Measurements from ENCODE around the gene GANAB.
"Not testable (repeated sequence)": the region's sequence is repeated elsewhere in the genome, so short reads cannot be mapped to it uniquely, and the experiment has no call there.

GANAB gene

GRCh38 chr11:62666259-62666926, 20.0 kb upstream of the GANAB start:
- DNase-seq (ENCODE audit: low spot score): no peak

- peak; percentile 41 for DNase-seq (ENCODE audit: low spot score)
Observed at GRCh38 chr11:62665599-62666258, 19.3 kb upstream of the GANAB start.

- DNase-seq (ENCODE audit: low spot score): peak; percentile 98
Observed at GRCh38 chr11:62665075-62665598, 18.7 kb upstream of the GANAB start, which contains the start of the genes C11orf98 and CSKMT. Gene C11orf98, minus strand, starts transcription at chr11:62665210. Its CDS starts 41 bp downstream, at chr11:62665169. Gene CSKMT, plus strand, starts transcription at chr11:62665312. Its CDS starts 568 bp downstream, at chr11:62665880.

- DNase-seq (ENCODE audit: low spot score): no peak
Observed at GRCh38 chr11:62664405-62665074, 18.1 kb upstream of the GANAB start.

DNA sequence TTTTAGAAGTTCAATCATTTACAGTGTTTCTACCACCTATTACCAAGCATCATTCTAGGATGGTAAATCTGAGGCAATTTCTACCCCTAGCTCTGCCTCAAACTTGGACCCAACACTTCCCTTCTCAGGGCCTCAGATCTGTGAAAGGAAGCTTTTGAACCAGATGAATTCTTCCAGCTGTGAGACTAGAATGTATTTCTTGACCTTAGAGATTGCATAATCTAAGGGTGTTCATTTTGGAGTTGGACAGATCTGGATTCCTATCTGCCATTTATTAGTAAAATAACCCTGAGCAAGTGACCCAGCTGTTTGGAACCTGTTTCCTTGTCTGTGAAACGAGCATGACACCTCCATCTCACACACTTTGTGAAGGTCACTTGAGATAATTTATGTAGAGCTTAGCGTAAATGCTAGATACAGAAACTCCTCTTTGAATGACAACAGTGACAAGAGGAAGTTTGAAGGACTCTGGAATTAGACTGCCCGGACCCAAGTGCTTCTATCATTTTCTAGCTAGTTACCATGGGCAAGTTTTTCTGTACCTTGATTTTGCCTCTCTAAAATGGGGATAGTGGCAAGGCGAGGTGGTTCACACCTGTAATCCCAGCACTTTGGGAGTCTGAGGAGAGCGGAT, 10.5 kb upstream of the GANAB start:
- DNase-seq (ENCODE audit: low spot score): no peak

- DNase-seq (ENCODE audit: low spot score): no peak
Observed at GRCh38 chr11:62654297-62654696, 7.9 kb upstream of the GANAB start.

GRCh38 chr11:62652161-62653006, 6.0 kb upstream of the GANAB start:
- no peak for DNase-seq (ENCODE audit: low spot score)

DNA sequence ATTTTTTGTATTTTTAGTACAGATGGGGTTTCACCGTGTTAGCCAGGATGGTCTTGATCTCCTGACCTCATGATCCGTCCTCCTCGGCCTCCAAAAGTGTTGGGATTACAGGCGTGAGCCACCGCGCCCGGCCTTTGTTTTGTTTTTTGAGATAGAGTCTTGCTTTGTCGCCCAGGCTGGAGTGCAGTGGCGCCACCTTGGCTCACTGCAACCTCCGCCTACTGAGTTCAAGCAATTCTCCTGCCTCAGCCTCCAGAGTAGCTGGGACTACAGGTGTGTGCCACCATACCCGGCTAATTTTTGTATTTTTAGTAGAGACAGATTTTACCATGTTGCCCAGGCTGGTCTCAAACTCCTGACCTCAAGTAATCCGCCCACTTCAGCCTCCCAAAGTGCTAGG, 3.9 kb upstream of the GANAB start:
- not testable (repeated sequence) for DNase-seq (ENCODE audit: low spot score)

- DNase-seq (ENCODE audit: low spot score): no peak
Observed at GRCh38 chr11:62649486-62649885, 3.1 kb upstream of the GANAB start.

DNA sequence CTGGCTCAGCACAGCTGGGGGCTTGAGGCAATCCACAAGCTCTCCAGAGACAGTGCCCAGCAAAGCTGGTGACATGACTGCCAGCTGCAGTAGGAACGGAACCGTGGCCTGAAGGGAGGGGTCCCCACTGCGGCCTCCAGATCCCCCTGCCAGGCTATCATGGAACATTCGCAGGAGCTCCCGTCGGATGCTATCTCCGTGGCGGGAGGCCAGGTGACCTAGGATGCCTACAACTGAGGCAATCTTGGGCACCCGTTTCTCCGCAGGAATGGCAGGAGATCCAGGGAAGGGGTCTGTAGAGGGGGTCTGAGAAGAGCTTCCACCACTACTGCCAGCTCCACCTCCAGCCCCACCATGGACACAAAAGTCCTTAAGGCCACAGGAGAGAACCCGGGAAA, 2.6 kb upstream of the GANAB start:
- DNase-seq (ENCODE audit: low spot score): no peak

DNA sequence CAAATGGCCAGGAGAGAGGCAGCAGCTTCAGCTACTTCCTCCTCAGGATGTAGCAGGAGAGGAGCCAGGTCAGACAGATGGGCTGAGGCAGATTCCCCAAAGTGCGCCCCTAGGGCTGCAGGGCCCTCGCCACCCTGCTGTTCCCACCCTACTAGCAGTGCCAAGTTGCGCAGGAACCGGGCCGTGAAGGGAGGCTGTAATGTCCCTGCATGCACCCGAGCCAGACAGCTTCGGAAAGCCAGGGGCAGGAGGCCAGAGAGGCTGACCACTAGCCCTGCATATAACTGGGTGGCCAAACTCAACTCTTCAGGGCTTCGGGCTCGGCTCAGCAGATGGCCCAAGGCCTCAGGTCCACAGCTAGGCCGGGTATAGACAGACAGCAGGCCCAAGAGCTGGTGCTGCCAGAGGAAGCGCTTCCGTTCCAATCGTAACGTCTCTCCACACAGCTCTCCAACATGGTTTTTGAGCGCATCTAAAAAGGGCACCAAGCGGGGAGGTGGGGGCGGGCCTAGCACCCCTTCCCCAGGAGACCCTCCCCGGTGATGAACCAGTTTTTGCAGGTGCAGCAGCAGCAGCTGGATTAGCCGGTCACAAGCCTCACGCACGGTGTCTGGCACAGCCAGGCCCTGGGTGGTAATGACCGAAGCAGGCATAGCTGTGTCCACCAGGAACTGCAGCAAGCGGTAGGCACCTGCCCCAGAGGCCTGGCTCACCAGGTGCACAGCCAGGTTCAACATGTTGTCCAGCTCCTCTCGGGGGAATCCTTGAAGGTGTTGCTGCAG, 2.0 kb upstream of the GANAB start:
- DNase-seq (ENCODE audit: low spot score): no peak

DNA sequence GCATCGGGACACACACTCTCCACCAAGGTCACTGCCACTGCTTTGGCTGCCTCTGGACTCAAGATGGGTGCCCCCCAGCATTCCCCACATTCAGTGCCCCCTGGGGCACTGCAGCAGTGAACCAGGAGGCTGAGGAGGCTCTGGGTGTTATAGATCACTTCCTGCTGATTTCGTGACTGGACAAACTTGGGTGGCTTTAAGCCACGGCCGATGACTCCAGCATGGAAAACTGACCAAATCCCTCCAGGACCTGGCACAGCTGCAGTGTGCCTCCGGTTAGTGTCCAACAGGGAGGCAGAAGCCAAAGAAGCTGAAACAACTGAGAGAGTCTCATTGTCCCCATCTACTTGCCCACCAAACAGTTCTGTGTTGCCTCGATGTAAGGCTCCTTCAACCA, 1.2 kb upstream of the GANAB start:
- DNase-seq (ENCODE audit: low spot score): peak; percentile 29

DNA sequence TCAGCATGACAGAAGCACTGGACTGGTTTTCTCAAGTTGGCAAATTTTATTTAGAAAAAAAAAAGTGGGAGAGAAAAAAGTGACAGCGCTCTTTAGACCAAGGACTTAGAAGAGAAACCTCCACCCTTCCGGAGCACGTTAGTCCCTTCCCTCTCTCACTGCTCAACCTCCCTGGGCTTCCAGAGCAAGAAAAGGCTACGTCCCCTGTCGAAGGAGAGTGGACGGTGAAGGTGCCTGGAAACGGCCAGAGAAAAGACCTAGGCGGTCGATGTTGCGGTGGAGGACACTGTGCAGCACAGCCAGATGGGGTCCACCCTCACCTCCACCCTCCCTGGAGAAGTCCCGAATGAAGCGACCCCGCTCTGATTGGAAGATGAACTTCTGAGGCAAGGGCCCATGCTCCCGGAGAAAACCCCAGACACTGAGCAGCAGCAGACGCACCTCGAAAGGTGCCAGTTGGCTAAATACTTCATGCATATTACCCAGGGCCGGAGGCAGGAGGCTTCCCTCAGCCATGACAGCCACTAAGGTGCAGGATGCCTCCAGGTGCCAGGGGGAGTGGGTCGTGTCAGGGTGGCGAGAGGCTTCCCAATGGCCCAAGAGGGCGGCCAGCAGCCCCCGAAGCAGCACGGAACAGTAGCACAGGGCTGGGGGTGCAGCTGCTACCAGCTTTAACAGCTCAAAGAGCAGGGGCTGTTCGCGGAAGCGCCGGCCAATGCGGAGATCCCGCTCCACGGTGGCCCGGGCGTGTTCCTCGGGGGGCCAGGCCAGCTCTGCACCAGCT, 604 bp upstream of the GANAB start:
- DNase-seq (ENCODE audit: low spot score): no peak

DNA sequence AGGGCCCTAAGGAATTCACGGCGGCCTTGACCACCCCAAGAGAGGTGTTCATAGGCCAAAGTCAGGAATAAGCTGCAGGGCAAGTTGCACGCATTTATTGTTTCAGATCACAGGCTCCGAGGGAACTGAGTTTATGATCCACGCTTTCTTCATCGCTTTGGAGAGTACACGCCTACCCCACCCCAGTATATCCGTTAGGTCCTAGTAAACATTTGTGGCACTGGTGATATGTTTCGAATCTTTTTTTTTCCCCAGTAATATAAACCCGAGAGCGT, 805 bp downstream of the GANAB start:
- no peak for DNase-seq (ENCODE audit: low spot score)

GRCh38 chr11:62644220-62644619, 2.2 kb downstream of the GANAB start:
- DNase-seq (ENCODE audit: low spot score): no peak

GRCh38 chr11:62632492-62632891, 13.9 kb downstream of the GANAB start:
- DNase-seq (ENCODE audit: low spot score): no peak

DNA sequence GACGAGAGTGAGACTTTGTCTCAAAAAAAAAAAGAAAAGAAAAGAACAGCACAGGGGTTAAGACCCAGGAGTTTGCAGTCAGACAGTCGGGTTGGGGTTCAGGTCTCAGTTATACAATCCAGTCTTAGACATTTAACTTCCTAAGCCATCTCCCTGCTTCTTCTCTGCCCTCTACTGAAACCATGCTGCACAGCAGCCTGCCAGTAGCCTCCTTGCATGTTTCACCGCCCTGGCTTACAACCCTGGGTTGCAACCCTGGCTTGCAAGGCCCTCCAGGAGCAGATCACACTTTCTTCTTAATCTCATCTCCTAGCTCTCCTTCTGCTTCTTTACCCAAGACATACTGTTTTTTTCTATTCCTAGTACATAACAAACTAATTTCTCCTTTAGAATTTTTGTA, 18.7 kb downstream of the GANAB start:
- no peak for DNase-seq (ENCODE audit: low spot score)

DNA sequence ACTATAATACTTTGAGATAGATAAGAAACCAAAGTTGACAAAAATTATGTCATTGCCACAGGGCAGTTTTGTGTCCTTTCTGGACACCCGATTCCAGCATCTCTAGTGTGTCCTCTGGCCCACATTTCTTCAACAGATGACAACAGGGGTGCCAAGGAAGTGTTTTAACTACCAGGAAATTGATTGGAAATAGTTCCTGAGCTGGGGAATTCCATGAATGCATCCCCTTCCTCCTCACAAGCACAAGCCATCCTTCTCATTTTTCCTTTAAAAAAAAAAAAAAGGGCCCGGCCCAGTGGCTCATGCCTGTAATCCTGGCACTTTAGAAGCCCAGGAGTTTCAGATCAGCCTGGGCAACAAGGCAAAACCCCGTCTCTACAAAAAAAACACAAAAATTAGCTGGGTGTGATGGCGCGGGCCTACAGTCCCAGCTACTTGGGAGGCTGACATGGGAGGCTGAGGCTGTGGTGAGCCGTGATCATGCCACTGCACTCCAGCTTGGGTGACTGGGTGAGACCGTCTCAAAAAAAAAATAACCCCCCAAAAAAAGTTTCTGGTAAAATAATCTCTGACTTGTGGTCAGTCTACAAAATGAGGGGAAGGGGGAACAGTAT, 23.8 kb downstream of the GANAB start:
- DNase-seq (ENCODE audit: low spot score): no peak

GRCh38 chr11:62621567-62622470, 24.6 kb downstream of the GANAB start, which contains the start of gene B3GAT3:
Gene B3GAT3, minus strand, starts transcription at chr11:62621986. Its CDS starts 39 bp downstream, at chr11:62621947.
- DNase-seq (ENCODE audit: low spot score): peak; percentile 99

Data from AG08395 (cell line).